ENCODE measurements around the gene FRMD4A. TPM values are rescaled to one million over a fixed set of nuclear protein-coding genes. Genes with fewer than 3 reads are reported as not detected.

Gene FRMD4A
- total RNA-seq, 1 experiment from 2014 or later = 7.0 TPM

GRCh38 chr10:14040787-14041631 lies 289.7 kb downstream of the FRMD4A start:
- DNase-seq = no peak
- intact Hi-C loops (cut with micrococcal nuclease; ENCODE audit: unreplicated experiment) = no loop called here
- CTCF ChIA-PET = no interaction called here
- no peak overlapping the region for H3K27ac Mint-ChIP-seq (ENCODE audit: unreplicated experiment)
- no peak overlapping the region for H3K4me3 Mint-ChIP-seq (ENCODE audit: low read depth, unreplicated experiment)
- no peaks in the 10 kb centered on the region for H3K36me3 Mint-ChIP-seq (ENCODE audit: insufficient read depth, unreplicated experiment)
- H3K27me3 Mint-ChIP-seq (ENCODE audit: unreplicated experiment) = no peaks in the 10 kb centered on the region
- H3K4me1 Mint-ChIP-seq (ENCODE audit: low read depth, unreplicated experiment) = peaks cover 10% of the 10 kb centered on the region
- no peak for TF ChIP-seq CTCF (IDR thresholded peaks at IDR 0.05; ENCODE audit: unreplicated experiment)
- no TSS peak for BruUV-seq (replicated peaks)
- peaks cover 3% of the 10 kb centered on the region for H3K9me3 Mint-ChIP-seq (ENCODE audit: low read depth, unreplicated experiment)

GRCh38 chr10:14039968-14040668 lies 290.6 kb downstream of the FRMD4A start:
- Mint-ChIP-seq H3K9me3 (ENCODE audit: low read depth, unreplicated experiment) (peaks cover 3% of the 10 kb centered on the region), H3K36me3 (ENCODE audit: insufficient read depth, unreplicated experiment) (no peaks in the 10 kb centered on the region), H3K27ac (ENCODE audit: unreplicated experiment) (no peak overlapping the region), H3K27me3 (ENCODE audit: unreplicated experiment) (no peaks in the 10 kb centered on the region), H3K4me1 (ENCODE audit: low read depth, unreplicated experiment) (peaks cover 10% of the 10 kb centered on the region), H3K4me3 (ENCODE audit: low read depth, unreplicated experiment) (no peak overlapping the region)
- intact Hi-C loops (cut with micrococcal nuclease; ENCODE audit: unreplicated experiment) = no loop called here
- CTCF ChIA-PET = no interaction called here
- TF ChIP-seq CTCF (IDR thresholded peaks at IDR 0.05; ENCODE audit: unreplicated experiment) = no peak
- no peak for DNase-seq
- no TSS peak for BruUV-seq (replicated peaks)

- CTCF ChIA-PET = no interaction called here
- no peak for DNase-seq
- H3K4me3 Mint-ChIP-seq (ENCODE audit: low read depth, unreplicated experiment) = no peak overlapping the region
These were observed 294.5 kb downstream of the FRMD4A start for GRCh38 chr10:14036233-14036632.

GRCh38 chr10:14035506-14035905 lies 295.2 kb downstream of the FRMD4A start:
- DNase-seq = no peak
- Mint-ChIP-seq H3K36me3 (ENCODE audit: insufficient read depth, unreplicated experiment) (no peaks in the 10 kb centered on the region), H3K4me1 (ENCODE audit: low read depth, unreplicated experiment) (no peaks in the 10 kb centered on the region), H3K27me3 (ENCODE audit: unreplicated experiment) (peaks cover 8% of the 10 kb centered on the region), H3K9me3 (ENCODE audit: low read depth, unreplicated experiment) (no peaks in the 10 kb centered on the region), H3K4me3 (ENCODE audit: low read depth, unreplicated experiment) (no peak overlapping the region), H3K27ac (ENCODE audit: unreplicated experiment) (no peak overlapping the region)
- TF ChIP-seq CTCF (IDR thresholded peaks at IDR 0.05; ENCODE audit: unreplicated experiment) = no peak
- CTCF ChIA-PET = no interaction called here
- intact Hi-C loops (cut with micrococcal nuclease; ENCODE audit: unreplicated experiment) = no loop called here
- BruUV-seq (replicated peaks) = no TSS peak

More at GRCh38 chr10:14036233-14036632, 294.5 kb downstream of the FRMD4A start:
- H3K27ac Mint-ChIP-seq (ENCODE audit: unreplicated experiment) = no peak overlapping the region
- peaks cover under 1% of the 10 kb centered on the region for H3K27me3 Mint-ChIP-seq (ENCODE audit: unreplicated experiment)
- intact Hi-C loops (cut with micrococcal nuclease; ENCODE audit: unreplicated experiment) = no loop called here
- no peak for TF ChIP-seq CTCF (IDR thresholded peaks at IDR 0.05; ENCODE audit: unreplicated experiment)
- H3K9me3 Mint-ChIP-seq (ENCODE audit: low read depth, unreplicated experiment) = no peaks in the 10 kb centered on the region
- no TSS peak for BruUV-seq (replicated peaks)
- no peaks in the 10 kb centered on the region for H3K36me3 Mint-ChIP-seq (ENCODE audit: insufficient read depth, unreplicated experiment)
- H3K4me1 Mint-ChIP-seq (ENCODE audit: low read depth, unreplicated experiment) = peaks cover 7% of the 10 kb centered on the region
